NCI-H1092 (cell line): Measurements from ENCODE around the gene RBM18.

Source experiments
- DNase-seq: peaks from one replicate; lab custom pipeline; 2025; lab: John Stamatoyannopoulos, UW

RBM18 gene

DNA sequence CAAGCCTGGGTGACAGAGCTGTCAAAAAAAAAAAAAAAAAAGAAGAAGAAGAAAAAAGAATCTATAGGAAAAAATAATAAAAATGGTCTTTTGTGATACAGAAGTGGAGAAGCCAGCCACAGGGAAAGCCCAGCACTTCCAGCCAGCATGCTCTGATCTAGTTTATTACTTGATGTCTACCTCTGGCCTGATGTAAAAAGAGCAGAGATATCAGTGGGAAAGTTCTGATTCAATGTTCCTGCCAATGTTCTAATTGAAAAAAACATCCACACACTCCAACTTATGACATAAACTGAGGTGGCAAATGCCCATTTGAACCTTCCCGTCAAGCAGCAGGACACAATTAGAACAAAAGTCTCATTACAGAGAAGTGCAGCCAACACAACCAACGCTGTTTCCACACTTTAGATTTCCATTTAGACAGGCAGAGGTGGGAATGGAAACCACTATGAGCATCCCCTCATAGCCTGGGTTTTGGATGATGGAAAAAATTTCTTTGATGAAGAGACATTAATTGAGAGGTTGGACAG is 5.7 kb downstream of the RBM18 start:
- no peak for DNase-seq

- DNase-seq, result no peak
Measured at GRCh38 chr9:122256206-122256605, 8.4 kb downstream of the RBM18 start.

DNA sequence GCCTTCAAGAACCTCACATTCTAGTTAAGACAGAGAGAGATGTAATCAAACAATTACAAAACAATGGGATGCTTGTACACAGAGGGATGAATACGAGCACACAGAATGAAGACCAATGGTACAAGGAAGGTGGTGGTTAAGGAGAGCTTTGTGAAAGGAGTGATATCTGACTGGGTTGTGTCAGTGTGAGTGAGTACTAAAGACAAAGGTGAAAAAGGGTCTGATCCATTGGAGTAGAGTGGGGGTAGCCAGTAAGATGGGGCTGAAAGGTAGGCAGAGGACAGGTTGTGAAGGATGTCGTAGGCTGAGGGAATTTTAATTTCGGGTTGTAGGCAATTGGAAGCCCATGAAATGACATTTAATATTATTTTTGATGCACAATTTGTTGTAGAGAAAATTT is 9.9 kb downstream of the RBM18 start:
- DNase-seq, result no peak

DNA sequence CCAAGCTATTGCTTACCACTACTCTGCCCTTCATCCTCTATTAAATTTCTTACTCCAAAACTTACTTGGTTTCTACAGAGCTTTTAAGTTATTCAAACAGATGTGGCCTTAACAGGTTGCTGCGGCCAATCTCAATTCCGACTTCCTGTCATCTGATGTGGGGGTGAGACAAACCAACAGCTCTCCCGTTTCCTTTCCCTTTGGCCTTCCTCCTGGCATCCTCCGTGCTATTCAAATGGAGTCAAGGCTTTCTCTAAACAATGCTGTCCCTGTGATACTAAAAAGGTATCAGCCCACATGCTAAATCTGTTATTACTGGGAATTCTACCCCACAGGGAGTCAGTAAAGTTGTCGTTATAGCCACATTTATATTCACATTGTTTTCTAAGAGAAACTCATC is 11.8 kb downstream of the RBM18 start:
- DNase-seq, result no peak

DNA sequence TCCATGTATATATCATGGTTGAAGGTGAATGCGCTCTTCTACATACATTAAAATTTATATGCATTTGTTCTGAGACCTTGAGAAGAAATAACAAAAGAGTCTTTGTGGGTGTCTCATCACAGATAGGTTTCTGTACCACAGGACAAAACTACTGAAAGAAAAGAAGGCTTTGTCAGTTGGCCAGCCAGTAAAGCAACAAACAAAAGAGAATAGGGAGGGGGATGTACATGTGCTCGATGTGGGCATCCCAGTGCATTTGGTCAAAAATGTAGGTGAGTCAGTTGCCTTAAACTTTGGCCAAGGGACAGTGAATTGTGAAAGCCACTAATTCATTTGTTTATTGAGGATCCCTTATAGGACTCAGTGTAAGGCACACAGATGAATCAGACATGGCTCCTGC is 13.3 kb downstream of the RBM18 start:
- no peak for DNase-seq

DNA sequence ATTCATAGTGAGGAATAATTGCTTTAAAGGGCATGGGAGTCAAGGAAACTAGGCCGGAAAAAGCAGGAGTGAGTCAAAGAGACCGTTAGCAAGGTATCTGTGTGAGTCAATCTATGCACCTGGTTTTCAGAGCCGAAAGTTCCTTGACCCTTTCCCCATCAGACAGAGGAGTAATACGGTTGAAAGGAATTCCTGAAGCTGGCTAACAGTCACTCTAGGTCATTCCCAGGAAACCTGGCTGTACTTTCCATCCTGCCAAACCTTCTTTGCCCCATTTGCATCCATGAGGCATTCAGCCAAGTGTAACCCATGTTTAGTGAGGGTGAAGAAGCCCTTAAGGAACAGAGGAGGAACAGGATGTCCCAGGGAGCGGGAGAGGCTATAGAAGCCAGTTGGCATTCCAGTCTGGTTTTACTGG is 16.2 kb downstream of the RBM18 start:
- no peak for DNase-seq

- DNase-seq, result no peak
Measured at GRCh38 chr9:122246666-122247065, 18.0 kb downstream of the RBM18 start.

- no peak for DNase-seq
Measured at GRCh38 chr9:122244349-122244748, 20.3 kb downstream of the RBM18 start.

- DNase-seq, result no peak
Measured at GRCh38 chr9:122239722-122240121, 24.9 kb downstream of the RBM18 start.

- DNase-seq, result no peak
Measured at GRCh38 chr9:122236681-122237080, 28.0 kb downstream of the RBM18 start.

GRCh38 chr9:122234022-122234748 is 30.5 kb downstream of the RBM18 start:
- DNase-seq, result no peak

- DNase-seq, result no peak
Measured at GRCh38 chr9:122232796-122233306, 31.8 kb downstream of the RBM18 start.

- DNase-seq, result no peak
Measured at GRCh38 chr9:122229485-122229837, 35.2 kb downstream of the RBM18 start.

DNA sequence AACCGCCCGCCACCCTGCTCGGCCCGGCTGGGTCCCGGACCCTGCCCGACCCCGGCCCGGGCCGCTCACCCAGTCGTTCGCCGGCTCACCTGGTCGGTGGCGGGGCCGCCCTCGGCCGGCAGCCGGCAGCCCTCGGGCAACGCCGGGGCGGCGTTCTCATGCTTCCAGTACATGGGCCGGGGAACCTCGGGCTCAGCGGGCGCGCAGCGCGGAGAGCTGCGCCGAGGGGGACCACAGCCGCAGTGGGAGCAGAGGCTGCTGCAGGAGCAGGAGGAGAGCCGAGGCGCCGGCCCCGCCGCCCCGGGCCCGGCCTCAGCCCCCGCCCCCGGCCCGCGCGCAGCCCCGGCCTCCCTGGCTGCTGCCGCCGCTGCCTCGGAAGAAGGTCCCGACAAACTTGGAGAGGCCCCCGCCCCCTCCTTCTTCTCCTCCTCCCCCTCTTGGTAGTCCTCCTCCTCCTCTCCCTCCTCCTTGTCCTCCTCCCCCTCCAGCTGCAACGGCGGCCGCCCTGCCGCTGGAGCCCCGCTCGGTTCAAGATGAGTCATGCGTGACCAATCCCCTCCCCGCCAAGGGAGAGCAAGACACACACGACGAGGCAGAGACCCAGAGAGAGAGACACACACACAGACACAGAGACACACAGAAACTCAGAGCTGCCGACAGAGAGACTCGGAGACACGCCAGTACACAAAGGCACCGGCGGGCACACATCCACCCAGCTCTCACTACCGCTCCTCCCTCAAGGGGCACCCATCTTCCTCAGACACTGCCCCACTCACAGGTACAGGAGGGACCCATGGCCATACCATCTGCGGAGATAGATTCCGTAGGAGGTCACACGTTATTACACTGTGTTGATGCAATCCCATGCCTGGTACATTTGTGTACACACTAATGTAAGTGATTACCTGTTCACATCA is 35.8 kb downstream of the RBM18 start, which contains the start of gene LHX6:
TSS of gene LHX6 (minus strand) at position 390 of the 917 bp plus-strand sequence. CDS start at position 173, 217 bp downstream.
- DNase-seq, result no peak

DNA sequence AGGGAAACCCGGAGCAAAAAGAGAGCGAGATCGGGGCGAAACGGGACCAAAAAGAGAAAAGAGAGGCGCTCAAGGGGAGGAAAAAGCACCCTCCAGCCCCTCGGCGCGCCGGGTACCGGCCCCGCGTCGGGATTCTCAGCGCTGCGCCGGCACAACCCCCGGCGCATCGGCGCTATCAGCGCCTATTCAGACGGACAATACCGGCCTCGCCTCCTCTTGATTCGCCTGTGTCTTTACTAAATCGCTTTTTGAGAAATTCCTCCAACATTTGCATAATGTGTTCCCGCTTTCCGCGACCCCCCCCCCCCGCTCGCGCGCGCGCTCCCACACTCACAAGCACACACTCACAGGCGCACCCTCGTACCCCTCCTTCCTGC is 36.5 kb downstream of the RBM18 start:
- DNase-seq, result no peak

GRCh38 chr9:122227575-122227900 is 37.1 kb downstream of the RBM18 start:
- no peak for DNase-seq

- DNase-seq, result no peak
Measured at GRCh38 chr9:122226758-122227574, 37.7 kb downstream of the RBM18 start.

DNA sequence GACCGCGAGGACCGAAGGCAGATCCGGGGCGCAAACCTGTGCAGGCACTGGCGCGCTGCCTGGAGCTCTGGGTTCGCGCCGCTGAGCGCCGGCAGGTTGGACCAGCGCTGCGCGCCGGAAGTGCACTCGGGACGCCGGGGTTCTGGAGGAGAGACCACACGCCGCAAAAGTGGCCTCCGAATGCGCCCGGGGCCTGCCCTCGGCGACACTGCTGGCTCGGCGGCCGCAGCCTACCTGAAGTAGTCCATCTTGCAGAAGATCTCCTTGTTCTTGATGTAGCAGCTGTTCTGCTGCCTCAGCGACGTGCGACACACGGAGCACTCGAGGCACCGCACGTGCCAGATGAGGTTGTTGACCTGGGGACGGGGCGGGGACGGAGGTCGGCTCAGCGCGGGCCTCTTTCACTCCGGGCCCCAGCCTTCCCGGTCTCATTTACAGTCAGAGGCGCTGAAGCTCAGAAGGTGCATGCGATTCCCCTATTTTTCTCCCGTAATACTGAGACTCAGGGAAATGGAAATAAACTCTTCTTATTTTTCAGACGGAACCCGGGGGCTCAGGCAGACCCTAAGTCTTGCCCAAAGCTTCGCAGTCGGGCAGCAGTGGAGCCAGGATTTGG is 38.4 kb downstream of the RBM18 start:
- DNase-seq, result no peak

- DNase-seq, result no peak
Measured at GRCh38 chr9:122225312-122226141, 39.1 kb downstream of the RBM18 start.

GRCh38 chr9:122223435-122223834 is 41.2 kb downstream of the RBM18 start:
- no peak for DNase-seq

DNA sequence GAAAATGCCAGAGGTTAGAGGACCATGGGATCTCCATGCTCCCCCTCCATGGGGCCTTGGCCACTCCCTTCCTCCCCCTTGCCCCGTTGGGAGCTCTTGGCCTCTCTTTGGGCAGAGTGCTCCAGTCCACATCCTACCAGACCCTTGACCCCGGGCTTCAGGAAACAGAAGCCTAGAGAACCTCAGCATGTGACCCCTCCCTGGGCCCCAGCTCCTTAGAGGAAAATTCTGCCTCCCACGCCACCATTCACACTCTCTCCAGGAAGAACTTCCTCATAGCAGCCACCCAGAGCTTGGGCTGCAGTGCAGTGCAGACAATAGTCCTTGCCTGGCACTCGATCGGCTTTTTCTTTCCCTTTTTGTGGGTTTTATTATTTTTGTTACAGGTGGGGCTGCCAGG is 41.8 kb downstream of the RBM18 start:
- DNase-seq, result no peak
